CD4-positive, alpha-beta T cell treated with Interleukin-4 for 4 hours (primary cell): ENCODE measurements around the gene AGL.
"Not testable (repeated sequence)": the region's sequence is repeated elsewhere in the genome, so short reads cannot be mapped to it uniquely, and the experiment has no call there.

Experiments
- DNase-seq: peaks from one replicate; pipeline ENCODE4 v3.0.0-alpha.2; 2020

AGL gene

DNA sequence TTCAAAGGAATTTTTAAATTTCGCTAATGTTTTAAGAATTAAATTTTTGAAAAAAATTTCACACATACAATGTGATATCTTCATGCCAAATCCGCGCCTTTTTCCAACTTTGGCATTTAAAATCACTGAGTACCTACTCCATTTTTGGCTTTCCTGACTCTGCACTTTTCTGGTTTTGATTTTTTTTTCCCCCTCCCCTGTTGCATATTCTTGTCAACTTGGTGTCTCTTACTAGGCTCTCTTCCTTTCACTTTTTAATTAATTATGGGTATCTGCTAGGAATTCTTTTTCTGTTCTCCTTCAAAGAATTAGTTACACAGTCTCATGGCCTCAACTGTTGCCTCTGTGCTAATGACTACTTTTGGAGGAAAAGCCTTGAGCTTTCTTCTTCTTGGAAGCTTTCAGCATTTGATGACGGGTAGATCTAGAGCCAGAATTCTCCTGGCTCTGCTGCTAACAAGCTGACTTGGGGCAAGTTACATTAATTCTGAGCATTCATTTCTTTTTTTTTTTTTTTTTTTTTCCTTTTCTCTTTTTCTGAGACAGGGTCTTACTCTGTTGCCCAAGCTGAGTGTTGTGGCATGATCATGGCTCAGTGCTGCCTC, 1.8 kb downstream of the AGL start:
- no peak for DNase-seq

DNA sequence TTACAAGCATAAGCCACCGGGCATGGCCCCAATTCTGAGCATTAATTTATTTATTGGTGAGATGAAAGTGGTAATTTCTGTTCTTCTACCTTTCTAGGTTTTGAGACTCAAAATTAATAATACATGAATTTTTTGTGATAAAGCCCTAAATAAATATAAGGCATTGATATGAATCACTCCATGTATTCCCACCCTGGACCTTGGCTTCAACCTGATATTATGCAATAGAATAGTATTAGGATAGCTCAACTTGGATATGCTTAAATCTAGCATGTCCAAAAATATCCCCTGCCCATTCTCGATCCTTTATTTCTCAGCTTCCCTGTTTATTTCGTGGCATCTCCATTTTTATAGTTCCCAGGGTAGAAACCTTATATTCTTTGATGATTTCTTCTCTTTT, 2.5 kb downstream of the AGL start:
- DNase-seq: no peak

DNA sequence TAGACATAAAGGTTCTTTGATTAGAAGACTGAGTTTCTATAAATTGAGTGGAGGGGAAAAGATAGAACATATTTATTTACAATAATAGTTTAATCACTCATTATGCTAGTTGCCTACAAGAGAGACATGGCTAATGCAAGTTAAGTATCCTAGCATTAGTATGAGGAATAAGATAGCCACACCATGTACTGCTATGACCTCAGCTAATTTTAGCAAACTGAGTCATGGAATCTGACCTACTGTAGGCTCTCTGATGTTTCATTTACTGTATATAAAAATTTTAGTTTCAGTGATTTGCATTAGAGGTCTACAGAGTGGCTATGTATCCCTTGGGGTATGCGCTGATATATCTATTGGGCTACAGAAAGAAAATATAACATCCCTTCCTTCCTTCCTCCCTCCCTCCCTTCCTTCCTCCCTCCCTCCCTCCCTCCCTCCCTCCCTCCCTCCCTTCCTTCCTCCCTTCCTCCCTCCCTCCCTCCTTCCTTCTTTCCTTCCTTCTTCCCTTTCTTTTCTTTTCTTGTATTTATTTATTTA, 5.8 kb downstream of the AGL start:
- DNase-seq: no peak

DNA sequence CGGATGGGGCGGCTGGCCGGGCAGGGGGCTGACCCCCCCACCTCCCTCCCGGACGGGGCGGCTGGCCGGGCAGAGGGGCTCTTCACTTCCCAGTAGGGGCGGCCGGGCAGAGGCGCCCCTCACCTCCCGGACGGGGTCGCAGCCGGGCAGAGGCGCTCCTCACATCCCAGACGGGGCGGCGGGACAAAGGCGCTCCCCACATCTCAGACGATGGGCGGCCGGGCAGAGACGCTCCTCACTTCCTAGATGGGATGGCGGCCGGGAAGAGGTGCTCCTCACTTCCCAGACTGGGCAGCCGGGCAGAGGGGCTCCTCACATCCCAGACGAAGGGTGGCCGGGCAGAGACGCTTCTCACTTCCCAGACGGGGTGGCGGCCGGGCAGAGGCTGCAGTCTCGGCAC, 6.9 kb downstream of the AGL start:
- DNase-seq: not testable (repeated sequence)

DNA sequence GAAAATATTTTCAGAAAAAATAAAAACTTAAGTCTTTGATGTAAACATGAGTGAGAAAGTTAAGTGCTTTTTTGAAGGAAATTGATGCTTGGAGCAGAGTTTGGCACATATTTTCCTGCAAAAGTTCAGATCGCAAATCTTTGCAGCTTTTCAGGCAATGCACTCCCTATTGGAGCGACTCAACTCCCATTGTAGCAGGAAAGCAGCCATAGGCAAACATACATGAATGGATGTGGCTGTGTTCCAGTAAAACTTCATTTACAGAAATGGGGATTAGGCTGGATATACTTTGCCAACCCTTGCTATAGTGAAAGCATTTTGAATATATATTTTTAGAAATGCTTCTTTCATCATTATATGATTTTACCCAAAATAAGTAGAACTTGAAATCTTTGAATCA, 8.1 kb downstream of the AGL start:
- DNase-seq: no peak

DNA sequence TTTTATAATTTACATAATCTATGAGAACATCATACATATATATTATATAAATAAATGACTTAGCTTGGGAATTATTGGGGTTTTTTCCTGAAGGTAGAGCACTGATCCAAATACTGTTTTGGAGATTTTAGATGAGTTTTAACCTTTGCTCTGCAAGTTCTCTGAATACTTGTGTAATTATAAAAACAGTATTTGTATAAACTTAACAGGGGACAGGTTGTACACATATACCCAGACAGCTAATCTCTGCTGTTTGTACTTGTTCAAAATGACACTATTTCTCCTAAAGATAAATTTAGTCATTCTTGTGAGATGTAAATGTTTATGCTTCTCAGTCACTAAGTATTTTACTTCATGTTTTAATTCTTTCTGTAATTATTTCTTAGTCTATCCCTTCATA, 8.7 kb downstream of the AGL start:
- DNase-seq: no peak

DNA sequence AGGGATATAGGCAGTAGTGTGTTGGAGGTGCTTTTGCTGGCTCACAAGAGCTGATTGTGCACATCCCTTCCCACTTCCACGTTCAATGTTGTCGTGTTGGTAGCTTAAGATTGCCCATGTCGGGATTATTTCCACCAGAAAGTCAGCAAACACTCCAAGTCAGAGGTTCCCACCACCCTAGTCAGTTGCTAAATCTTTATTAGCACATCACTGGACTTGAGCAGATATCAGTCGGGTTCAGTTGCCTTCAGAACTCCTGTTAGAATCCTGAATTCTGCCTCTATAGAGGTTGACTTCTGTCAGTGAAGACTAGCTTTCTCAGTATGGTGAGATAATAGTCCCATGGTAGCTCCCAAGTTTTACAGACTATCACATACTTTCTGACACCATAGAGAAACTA, 10.5 kb downstream of the AGL start:
- no peak for DNase-seq

DNA sequence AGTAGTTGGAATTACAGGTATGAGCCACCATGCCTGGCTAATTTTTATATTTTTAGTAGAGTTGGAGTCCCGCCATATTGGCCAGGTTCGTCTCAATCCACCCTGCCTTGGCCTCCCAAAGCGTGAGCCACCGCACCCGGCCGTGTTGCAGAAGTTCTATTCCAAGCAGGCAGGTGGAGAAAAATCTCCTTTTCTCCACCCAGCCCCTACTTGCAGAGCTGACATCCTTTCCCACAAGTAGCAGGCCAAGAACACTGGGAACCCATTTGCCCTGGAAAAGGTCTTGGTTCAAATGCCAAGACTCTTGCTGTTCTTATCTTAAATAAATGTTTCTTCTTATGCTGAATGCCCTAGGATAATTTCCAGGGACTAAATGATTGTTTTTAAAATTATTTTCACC, 17.5 kb downstream of the AGL start:
- DNase-seq: no peak

DNA sequence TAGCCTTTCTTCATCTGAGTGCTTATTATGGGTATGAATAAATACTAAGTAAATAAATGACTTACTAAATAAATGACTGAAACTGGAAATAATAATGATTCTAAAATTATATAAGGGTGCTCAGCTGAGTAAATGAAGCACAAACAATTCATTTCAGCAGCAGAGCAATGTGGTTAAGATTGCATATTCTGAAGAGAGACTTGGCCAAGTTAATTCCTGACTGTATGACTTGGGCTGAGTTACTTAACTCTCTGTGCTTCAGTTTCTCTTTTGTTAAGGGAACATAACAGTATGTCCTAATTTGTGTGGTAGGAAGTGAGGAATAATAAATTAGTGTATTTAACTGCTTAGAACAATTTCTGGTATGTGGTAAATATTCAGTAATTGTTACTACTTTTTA, 19.1 kb downstream of the AGL start:
- DNase-seq: no peak

DNA sequence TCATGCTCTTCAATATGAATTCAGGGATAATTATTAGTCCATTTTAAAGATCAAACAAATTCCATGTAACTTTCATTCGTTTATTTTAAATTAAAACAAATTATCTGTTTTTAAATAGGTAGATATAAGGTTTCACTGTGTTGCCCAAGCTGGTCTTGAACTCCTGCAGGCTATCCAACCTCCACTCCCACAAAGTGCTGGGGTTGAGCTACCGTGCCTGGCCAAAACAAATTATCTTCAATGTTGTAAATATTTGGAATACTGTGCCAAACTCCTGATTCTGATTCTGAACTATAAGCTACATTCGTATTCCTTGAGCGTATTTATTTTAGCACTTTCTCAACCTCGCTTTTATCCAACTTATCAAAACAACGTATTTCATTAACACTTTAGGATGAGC, 19.6 kb downstream of the AGL start:
- no peak for DNase-seq

DNA sequence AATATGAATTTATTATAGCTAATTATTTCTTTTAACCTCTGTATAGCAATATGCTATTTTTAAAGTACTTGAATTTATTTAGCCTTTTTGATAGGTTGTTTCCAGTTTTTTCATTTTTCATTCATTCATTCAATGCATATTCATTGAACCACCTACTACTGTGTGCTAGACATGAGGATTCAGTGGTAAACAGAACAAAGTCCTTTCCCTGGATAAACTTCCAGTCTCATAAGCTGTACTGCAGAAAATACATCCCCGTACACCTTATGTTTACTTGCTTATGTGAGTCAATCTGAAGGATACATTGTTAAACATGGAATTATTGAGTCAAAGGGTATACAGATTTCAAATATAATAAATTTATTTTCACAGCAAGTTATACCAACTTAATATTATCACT, 21.9 kb downstream of the AGL start:
- no peak for DNase-seq

DNA sequence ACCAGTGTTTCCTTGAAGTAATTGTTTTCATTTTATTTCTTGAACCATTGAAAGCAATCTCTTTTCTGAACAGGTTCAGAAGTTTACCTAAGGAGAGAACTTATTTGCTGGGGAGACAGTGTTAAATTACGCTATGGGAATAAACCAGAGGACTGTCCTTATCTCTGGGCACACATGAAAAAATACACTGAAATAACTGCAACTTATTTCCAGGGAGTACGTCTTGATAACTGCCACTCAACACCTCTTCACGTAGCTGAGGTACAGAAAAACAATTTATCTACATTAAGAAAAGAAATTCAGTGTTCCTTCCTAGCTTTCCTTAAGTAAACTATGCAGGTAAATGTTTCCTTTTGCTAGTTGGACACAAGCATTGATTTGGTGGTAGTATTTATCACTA, 27.4 kb downstream of the AGL start:
- DNase-seq: no peak

DNA sequence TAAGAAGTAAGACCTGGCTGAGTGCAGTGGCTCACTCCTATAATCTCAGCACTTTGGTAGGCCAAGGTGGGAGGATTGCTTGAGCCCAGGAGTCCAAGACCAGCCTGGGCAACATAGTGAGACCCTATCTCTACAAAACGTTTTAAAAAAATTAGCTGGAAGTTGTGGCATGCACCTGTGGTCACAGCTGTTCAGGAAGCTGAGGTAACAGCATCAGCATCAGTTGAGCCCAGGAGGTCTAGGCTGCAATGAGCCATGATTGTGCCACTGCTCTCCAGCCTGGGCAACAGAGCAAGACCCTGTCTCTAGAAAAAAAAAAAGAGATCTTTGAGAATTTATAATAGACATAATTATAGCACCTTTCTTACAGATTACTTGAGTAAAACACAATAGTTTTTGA, 36.0 kb downstream of the AGL start:
- no peak for DNase-seq

DNA sequence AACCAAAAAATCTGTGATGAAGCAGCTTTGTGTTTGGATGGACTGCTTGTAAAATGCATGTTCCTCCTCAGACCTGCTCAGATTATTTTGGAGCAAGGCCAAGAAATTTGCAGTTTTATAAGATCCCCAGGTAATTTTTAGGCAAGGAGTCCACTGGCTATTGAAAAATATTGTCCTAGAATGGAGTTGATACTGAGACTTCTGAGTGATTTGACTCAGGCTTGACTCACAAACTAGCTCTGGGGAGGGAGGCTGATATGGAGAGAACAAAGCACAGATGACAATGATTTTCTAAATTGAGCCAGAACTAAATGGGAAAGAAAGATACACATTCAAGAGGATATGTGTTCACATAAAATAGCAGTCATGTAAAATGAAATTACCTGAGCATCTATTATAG, 36.7 kb downstream of the AGL start:
- DNase-seq: no peak

DNA sequence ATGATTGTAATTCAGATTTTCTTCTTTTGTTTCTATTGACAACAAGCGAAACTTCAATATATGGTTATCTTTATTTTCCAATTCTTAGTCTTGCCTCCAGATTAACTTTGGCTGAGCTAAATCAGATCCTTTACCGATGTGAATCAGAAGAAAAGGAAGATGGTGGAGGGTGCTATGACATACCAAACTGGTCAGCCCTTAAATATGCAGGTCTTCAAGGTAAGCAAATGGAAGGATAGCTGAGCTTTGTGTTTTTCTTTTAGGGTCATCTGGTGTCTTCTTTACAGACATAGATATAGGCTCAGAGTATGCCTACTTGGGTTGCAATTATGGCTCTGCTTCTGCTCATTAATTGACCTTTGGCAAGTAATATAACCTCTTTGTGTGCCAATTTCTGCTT, 37.7 kb downstream of the AGL start:
- DNase-seq: no peak

DNA sequence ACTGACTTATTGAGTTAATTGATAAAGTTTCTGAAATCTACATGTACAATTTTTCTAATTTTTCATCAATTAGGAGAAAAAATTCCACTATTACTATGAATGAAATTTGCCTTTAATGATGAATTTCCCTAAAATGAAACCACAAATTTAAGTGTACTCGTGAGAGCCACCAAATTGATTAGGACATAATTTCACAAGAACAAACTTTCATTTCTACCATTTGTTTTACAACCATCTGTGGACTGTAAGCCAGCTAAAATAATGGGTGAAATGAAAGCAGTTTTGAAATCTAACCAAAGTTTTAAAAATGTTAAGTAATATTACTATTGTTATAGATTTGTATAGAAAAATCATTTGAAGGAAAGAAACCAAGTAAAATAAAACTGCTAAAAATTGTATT, 41.8 kb downstream of the AGL start:
- no peak for DNase-seq

DNA sequence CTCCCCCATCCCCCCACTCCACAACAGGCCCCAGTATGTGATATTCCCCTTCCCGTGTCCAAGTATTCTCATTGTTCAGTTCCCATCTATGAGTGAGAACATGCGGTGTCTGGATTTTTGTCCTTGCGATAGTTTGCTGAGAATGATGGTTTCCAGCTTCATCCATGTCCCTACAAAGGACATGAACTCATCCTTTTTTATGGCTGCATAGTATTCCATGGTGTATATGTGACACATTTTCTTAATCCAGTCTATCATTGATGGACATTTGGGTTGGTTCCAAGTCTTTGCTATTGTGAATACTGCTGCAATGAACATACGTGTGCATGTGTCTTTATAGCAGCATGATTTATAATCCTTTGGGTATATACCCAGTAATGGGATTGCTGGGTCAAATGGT, 53.1 kb downstream of the AGL start:
- not testable (repeated sequence) for DNase-seq

DNA sequence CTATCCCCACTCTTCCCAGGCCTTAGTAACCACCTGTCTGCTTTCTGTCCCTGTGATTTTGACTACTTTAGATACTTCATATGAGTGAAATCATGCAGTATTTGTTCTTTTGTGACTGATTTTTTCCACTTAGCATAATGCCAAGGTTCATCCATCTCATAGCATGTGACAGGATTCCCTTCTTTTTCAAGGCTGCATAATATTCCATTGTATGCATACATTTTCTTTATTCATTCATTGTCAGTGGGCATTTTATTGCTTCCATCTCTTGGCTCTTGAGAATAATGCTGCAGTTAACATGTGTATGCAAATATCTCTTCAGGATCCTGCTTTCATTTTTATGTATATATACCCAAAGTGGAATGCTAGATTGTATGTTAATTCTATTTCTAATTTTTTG, 56.4 kb downstream of the AGL start:
- no peak for DNase-seq

DNA sequence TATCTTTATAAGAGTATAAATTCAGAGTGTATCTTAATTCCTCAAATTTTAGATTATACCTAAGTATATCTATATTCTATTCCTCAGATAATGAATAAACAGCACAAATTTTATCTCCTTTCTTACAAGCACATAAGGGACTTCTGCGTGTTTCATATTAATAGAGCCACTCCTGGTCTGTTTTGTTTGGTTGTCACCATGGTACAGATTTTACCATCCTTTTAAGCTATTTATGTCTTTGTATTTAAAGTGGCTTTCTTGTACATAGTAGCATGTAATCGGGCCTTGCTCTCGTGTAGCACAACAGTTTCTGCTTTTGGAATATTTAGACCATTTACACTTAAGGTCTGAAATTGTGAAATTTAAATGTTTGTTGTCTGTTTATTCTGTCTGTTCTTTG, 67.1 kb downstream of the AGL start:
- DNase-seq: no peak

DNA sequence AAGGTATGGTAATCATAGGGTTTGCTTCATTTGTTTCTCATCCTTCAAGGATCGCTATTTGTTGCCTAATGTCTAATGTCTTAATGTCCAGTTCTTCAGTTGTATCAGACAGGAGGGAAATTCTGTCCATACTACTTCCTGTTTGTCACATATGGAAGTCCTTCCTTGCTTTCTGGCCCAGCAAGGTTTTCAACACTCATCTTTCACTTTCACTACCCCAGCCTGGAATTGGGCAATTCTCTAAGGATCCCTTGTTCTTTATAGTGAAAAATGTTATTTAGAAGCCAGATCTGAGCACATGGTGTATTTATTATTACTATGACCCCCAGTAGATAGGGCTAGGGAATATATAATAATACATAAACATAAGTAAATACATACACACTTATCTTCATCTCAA, 69.1 kb downstream of the AGL start:
- no peak for DNase-seq

DNA sequence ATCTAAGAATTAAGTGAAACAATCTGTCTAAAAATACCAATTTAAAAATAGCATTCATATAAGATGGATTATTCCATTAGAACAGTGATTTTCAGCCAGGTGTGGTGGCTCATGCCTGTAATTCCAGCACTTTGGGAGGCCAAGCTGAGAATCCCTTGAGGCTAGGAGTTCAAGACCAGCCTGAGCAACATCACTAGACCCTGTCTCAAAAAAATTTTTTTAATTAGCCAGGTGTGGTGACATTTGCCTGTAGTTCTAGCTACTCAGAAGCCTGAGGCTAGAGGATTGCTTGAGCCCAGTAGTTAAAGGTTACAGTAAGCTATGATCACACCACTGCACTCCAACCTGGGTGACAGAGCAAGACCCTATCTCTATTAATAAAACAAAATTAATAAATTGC, 84.6 kb downstream of the AGL start:
- no peak for DNase-seq

DNA sequence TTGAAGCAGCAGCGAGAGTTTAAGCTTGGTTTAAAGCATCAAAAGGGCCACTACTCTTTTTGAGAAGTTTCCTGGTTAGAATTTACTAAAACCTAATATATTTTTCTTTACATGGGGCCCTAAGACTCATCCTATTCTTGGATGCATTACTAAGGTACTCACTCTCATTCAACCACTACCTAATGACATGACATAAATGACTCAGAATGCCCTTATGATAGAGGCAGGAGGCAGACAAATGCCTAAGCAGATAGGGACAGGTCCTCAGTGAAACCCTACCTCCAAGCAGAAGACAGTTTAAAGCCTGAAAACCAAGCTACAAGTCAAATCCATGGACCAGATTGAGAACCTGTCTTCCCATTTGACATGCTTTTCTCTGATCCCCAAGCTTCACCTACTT, 85.4 kb downstream of the AGL start:
- no peak for DNase-seq

DNA sequence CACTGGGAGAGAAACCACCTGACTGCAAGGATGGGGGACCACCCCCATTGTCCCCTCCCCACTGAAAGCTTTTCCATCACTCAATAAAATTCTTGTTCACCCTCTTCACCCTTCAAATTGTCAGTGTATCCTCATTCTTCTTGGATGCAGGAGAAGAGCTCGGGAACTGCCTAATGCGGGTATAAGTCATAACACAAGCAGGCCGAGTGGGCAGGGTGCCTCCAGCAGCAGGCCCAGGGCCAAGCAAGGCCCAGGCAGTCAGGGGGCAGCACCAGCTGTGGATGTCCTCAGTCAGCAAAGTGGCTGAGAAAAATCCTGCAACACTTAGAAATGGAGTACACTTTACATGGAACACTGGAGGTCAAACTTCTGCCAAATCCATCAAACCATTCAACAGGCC, 85.9 kb downstream of the AGL start:
- DNase-seq: no peak

DNA sequence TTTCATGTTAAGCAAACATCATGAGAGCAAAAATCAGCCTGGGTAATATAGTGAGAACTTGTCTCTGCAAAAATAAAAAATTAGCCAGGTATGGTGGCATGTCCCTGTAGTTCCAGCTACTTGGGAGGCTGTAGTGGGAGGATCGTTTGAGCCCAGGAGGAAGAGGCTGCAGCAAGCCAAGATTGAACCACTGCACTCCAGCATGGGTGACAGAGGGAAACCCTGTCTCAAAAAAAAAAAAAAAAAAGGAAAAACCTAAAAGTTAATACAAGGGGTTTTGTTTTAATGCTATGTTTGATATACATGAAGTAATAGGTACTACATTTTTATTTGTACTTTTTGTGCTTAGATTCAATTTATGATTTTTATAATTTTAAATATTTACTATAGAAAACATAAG, 92.6 kb downstream of the AGL start:
- DNase-seq: no peak

DNA sequence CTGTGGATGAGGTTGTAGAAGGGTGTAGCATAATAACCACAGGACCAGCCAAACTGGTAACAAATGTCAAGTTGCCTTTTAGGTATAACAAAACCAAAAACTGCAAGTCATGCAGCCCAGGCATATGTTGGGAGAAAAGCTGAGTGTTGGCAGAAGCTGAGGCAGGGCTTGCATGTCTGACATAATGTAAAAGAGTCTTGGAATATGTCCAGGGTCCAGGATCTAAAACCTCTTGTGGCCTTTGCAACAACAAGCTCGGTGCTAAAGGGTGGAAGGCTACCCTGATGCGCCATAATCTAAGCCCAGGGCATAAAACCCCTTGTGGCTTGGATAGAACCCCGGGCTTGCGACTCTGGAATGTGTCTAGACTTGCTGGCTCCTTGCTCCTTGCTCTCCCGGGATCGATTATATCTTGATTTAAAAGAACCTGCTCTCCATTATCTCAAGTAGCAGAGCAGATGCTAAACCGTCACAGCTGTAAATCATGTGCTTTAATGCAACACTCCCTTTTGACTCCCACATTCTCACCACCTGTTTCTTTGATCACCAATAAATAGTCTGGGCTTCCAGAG, 93.1 kb downstream of the AGL start:
- no peak for DNase-seq
